A673 (cell line): ENCODE measurements around the gene KCNAB3.

Experiments used
- EZH2 ChIP-seq: fragments of 200-600 bp; sonication (generic); IDR thresholded peaks from 2 replicates; pipeline ENCODE4 v1.6.1; 2017; ENCODE audit warnings: borderline replicate concordance, low read depth, mild to moderate bottlenecking, mixed read lengths, antibody characterized with exemption, low read length; ENCODE audit not compliant: poor library complexity, severe bottlenecking
- TF ChIP-seq, protein P1 (sequence below): fragments of 300-800, 200-600 bp; sonication (generic); conservative IDR thresholded peaks from 2 replicates; pipeline ENCODE4 v1.5.1; 2017; ENCODE audit warnings: low read depth, mild to moderate bottlenecking, antibody characterized with exemption, low read length, moderate library complexity, mixed read lengths

DNA sequence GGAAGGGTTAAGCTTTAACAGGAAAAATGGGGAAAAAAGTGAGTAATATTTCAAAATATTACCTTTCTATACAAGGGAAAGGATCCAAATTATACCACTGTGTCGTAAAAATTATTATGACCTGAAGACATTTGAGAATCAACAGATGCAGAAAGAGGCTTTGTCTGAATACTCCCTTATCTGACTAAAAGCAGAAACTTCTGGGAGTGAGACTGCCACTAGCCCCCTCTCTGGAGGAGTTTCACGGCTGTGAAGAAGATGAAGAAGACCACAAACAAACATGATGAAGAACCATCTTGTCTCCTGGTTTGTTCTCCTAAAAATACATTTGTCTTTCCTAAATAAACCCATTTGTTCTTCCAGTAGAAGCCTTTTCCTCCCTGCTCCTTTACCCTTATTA lies 31.8 kb upstream of the KCNAB3 start:
- no peak for TF ChIP-seq EZH2
- TF ChIP-seq, protein P1, sequence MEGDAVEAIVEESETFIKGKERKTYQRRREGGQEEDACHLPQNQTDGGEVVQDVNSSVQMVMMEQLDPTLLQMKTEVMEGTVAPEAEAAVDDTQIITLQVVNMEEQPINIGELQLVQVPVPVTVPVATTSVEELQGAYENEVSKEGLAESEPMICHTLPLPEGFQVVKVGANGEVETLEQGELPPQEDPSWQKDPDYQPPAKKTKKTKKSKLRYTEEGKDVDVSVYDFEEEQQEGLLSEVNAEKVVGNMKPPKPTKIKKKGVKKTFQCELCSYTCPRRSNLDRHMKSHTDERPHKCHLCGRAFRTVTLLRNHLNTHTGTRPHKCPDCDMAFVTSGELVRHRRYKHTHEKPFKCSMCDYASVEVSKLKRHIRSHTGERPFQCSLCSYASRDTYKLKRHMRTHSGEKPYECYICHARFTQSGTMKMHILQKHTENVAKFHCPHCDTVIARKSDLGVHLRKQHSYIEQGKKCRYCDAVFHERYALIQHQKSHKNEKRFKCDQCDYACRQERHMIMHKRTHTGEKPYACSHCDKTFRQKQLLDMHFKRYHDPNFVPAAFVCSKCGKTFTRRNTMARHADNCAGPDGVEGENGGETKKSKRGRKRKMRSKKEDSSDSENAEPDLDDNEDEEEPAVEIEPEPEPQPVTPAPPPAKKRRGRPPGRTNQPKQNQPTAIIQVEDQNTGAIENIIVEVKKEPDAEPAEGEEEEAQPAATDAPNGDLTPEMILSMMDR, result no peak
